Activated T-cell treated with anti-CD3 and anti-CD28 coated beads, Interleukin-2, amount 50 U/mL, for 1 hour (primary cell): Measurements from ENCODE around the gene EPN3.

Source experiments
- DNase-seq: peaks from one replicate; pipeline ENCODE4 v3.0.0-alpha.2; 2020

The EPN3 gene

GRCh38 chr17:50571681-50572080 lies 39.1 kb downstream of the EPN3 start:
- DNase-seq: no peak

GRCh38 chr17:50572541-50572940 lies 40.0 kb downstream of the EPN3 start:
- no peak for DNase-seq

GRCh38 chr17:50573866-50574611 lies 41.5 kb downstream of the EPN3 start:
- DNase-seq: no peak

- no peak for DNase-seq
Observed at GRCh38 chr17:50575581-50576210, 43.2 kb downstream of the EPN3 start.

- no peak for DNase-seq
Observed at GRCh38 chr17:50576864-50577263, 44.3 kb downstream of the EPN3 start.

GRCh38 chr17:50577451-50577954 lies 45.0 kb downstream of the EPN3 start:
- DNase-seq: no peak

- no peak for DNase-seq
Observed at GRCh38 chr17:50578173-50578572, 45.6 kb downstream of the EPN3 start.

- no peak for DNase-seq
Observed at GRCh38 chr17:50579399-50579798, 46.9 kb downstream of the EPN3 start.

- no peak for DNase-seq
Observed at GRCh38 chr17:50580646-50581045, 48.1 kb downstream of the EPN3 start.

GRCh38 chr17:50581316-50581715 lies 48.8 kb downstream of the EPN3 start:
- DNase-seq: no peak

GRCh38 chr17:50582741-50583140 lies 50.2 kb downstream of the EPN3 start:
- DNase-seq: no peak

GRCh38 chr17:50583641-50584040 lies 51.1 kb downstream of the EPN3 start:
- DNase-seq: no peak

GRCh38 chr17:50584116-50584515 lies 51.6 kb downstream of the EPN3 start:
- no peak for DNase-seq

GRCh38 chr17:50584749-50585148 lies 52.2 kb downstream of the EPN3 start:
- DNase-seq: no peak

- DNase-seq: no peak
Observed at GRCh38 chr17:50585346-50585745, 52.8 kb downstream of the EPN3 start.

- no peak for DNase-seq
Observed at GRCh38 chr17:50585891-50586290, 53.4 kb downstream of the EPN3 start.

- DNase-seq: no peak
Observed at GRCh38 chr17:50586421-50587247, 54.1 kb downstream of the EPN3 start.

GRCh38 chr17:50587571-50587970 lies 55.0 kb downstream of the EPN3 start:
- DNase-seq: no peak

GRCh38 chr17:50588391-50589049 lies 56.0 kb downstream of the EPN3 start:
- DNase-seq: no peak

- DNase-seq: no peak
Observed at GRCh38 chr17:50589095-50589705, 56.7 kb downstream of the EPN3 start.

GRCh38 chr17:50590946-50591737 lies 58.6 kb downstream of the EPN3 start:
- no peak for DNase-seq

- no peak for DNase-seq
Observed at GRCh38 chr17:50593321-50593720, 60.8 kb downstream of the EPN3 start.
